GM12865 (cell line): Measurements from ENCODE around the gene LPP.

Source experiments
- DNase-seq: peaks from one replicate; pipeline ENCODE4 v3.0.0; 2010; ENCODE audit warnings: low read depth
- H3K4me3 ChIP-seq: 2 replicates; pipeline ENCODE4 v1.5.1; 2011; ENCODE audit warnings: mild to moderate bottlenecking, low read depth, low read length, control low read depth
- CTCF ChIP-seq: IDR thresholded peaks from 2 replicates; pipeline ENCODE4 v1.5.1; 2011; ENCODE audit warnings: low read length, control low read depth, low read depth, inconsistent platforms; ENCODE audit not compliant: insufficient read depth; ENCODE audit errors: missing control alignments

The LPP gene

GRCh38 chr3:188198760-188199327, 44.9 kb downstream of the LPP start:
- TF ChIP-seq CTCF = no peak
- no peak overlapping the region for H3K4me3 ChIP-seq
- no peak for DNase-seq

GRCh38 chr3:188199386-188199785, 45.4 kb downstream of the LPP start:
- no peak for TF ChIP-seq CTCF
- H3K4me3 ChIP-seq = no peak overlapping the region
- no peak for DNase-seq

GRCh38 chr3:188200481-188200880, 46.5 kb downstream of the LPP start:
- no peak overlapping the region for H3K4me3 ChIP-seq
- TF ChIP-seq CTCF = no peak
- DNase-seq = no peak

GRCh38 chr3:188202358-188203138, 48.6 kb downstream of the LPP start:
- DNase-seq = no peak
- TF ChIP-seq CTCF = no peak
- H3K4me3 ChIP-seq = no peak overlapping the region

- H3K4me3 ChIP-seq = no peak overlapping the region
- no peak for TF ChIP-seq CTCF
- no peak for DNase-seq
Measured at GRCh38 chr3:188204526-188204925, 50.6 kb downstream of the LPP start.

GRCh38 chr3:188205992-188206416, 52.0 kb downstream of the LPP start:
- peak; percentile 7 for DNase-seq
- H3K4me3 ChIP-seq = no peak overlapping the region
- TF ChIP-seq CTCF = peak; percentile 25

GRCh38 chr3:188206787-188207186, 52.8 kb downstream of the LPP start:
- no peak for TF ChIP-seq CTCF
- DNase-seq = no peak
- no peak overlapping the region for H3K4me3 ChIP-seq
